Panc1 (cell line): ENCODE results near the gene DACH1. TPM values are rescaled to one million over a fixed set of nuclear protein-coding genes. Genes with fewer than 3 reads are reported as not detected.

ENCODE experiments used
- ATAC-seq: fragments of 200-7000 bp; cut with Tn5 transposase; 2 replicates; pipeline ENCODE4 v1.9.1; 2020; ENCODE audit warnings: mild to moderate bottlenecking, moderate library complexity
- BruUV-seq: library from RNA; stranded (reverse); fragments of 400-500 nt; replicated peaks from 2 replicates; lab custom pipeline; 2021; lab: Mats Ljungman, UMichigan
- CTCF ChIA-PET: fragments of 300-600 bp; sonication (Branson Sonifier 250); formaldehyde crosslinking; loops from one replicate; lab custom pipeline; 2022; ENCODE audit warnings: antibody characterized with exemption; lab: Charles Lee
- POLR2A ChIA-PET: fragments of 300-600 bp; sonication (Branson Sonifier 250); formaldehyde crosslinking; loops from one replicate; lab custom pipeline; 2022; ENCODE audit warnings: antibody characterized with exemption; lab: Charles Lee
- DNase-seq: peaks from one replicate; pipeline ENCODE4 v3.0.0-alpha.2; 2010; ENCODE audit warnings: low read depth, low spot score
- H3K27ac ChIP-seq: 2 replicates; pipeline ENCODE4 v1.5.1; 2011; ENCODE audit warnings: mild to moderate bottlenecking, low read length, inconsistent platforms
- H3K27me3 ChIP-seq: fragments of 200-500 bp; sonication (Bioruptor generic); 2 replicates; pipeline ENCODE4 v1.6.0; 2014; ENCODE audit warnings: low read length, inconsistent platforms; ENCODE audit not compliant: control insufficient read depth, insufficient read depth
- H3K36me3 ChIP-seq: fragments of 200-500 bp; sonication (Bioruptor generic); 2 replicates; pipeline ENCODE4 v1.5.1; 2014; ENCODE audit warnings: inconsistent platforms, mild to moderate bottlenecking, low read length, moderate library complexity; ENCODE audit not compliant: control insufficient read depth, insufficient read depth
- H3K4me1 ChIP-seq: 2 replicates; pipeline ENCODE4 v1.5.1; 2011; ENCODE audit warnings: inconsistent platforms, mild to moderate bottlenecking, low read length, moderate library complexity; ENCODE audit not compliant: control insufficient read depth, insufficient read depth
- H3K4me3 ChIP-seq, 2 experiments: 2 replicates each; pipeline ENCODE4 v1.5.1; 2011 to 2012; ENCODE audit warnings: low read depth in 2 of 2, low read length in 2 of 2, mild to moderate bottlenecking in 2 of 2, inconsistent platforms in 1 of 2, moderate library complexity in 1 of 2
- H3K9me3 ChIP-seq: fragments of 200-500 bp; sonication (Bioruptor generic); 2 replicates; pipeline ENCODE4 v1.5.1; 2014; ENCODE audit warnings: low read depth, mild to moderate bottlenecking, inconsistent platforms, low read length, moderate library complexity; ENCODE audit not compliant: control insufficient read depth, insufficient read depth
- POLR2AphosphoS5 ChIP-seq: IDR thresholded peaks from 2 replicates; pipeline ENCODE4 v1.6.1; 2012; ENCODE audit warnings: mild to moderate bottlenecking, low read depth, low read length, moderate library complexity
- SIN3A ChIP-seq: IDR thresholded peaks from 2 replicates; pipeline ENCODE4 v1.6.1; 2012; ENCODE audit warnings: low read depth, mild to moderate bottlenecking, low read length, moderate library complexity, borderline replicate concordance; ENCODE audit not compliant: insufficient read depth
- TCF7L2 ChIP-seq: IDR thresholded peaks from 2 replicates; pipeline ENCODE4 v1.6.1; 2011; ENCODE audit warnings: mild to moderate bottlenecking, low read depth, low read length, inconsistent platforms
- in situ Hi-C: cut with HindIII; loops from 2 replicates; pipeline ENCODE4 v1.10.0; 2016; ENCODE audit warnings: low sequenced_read_pairs, low pct_unique_long_range_greater_than_20kb
- intact Hi-C: fragments of 100-400 bp; cut with micrococcal nuclease; formaldehyde crosslinking; loops from one replicate; pipeline ENCODE4 v1.10.0; 2022; ENCODE audit not compliant: unreplicated experiment
- total RNA-seq: library from RNA; stranded (reverse); gene quantifications from one replicate; pipeline ENCODE4 v1.2.1, GENCODE V29; 2021; ENCODE audit not compliant: unreplicated experiment
- TF ChIP-seq, protein P1 (sequence below): fragments of 450-650 bp; IDR thresholded peaks from 2 replicates; pipeline ENCODE4 v1.5.1; 2017; ENCODE audit warnings: mild to moderate bottlenecking
- TF ChIP-seq, protein P2 (sequence below), 2 experiments: IDR thresholded peaks; 2 replicates each; pipeline ENCODE4 v1.6.1; 2011 to 2012; ENCODE audit warnings: low read depth in 2 of 2, control low read depth in 1 of 2, low read length in 1 of 2, mild to moderate bottlenecking in 1 of 2, moderate library complexity in 1 of 2; ENCODE audit not compliant: insufficient read depth in 1 of 2

Gene DACH1
- total RNA-seq, 1 experiment from 2014 or later, result 0.54 TPM

DNA sequence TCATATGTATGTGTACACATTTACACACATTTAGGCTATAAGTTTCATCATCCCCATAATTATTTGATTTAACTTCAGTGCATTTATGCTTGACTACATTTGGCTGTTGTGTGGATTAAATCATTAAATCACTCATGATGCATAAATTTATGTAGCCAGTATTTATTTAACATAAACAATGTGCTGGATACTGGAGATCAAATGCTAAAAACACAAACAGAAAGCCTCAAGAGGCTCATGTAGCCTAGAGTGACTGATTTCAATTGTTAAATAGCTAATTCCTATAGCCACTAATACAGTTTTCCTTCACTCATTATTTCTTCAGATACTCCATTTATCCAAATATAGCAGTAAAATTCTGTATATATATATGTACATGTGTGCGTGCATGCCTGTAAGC, 376.0 kb downstream of the DACH1 start:
- CTCF ChIA-PET, result no interaction called here
- Histone ChIP-seq H3K27ac (no peak overlapping the region), H3K27me3 (no peaks in the 10 kb centered on the region), H3K9me3 (no peaks in the 10 kb centered on the region), H3K4me1 (no peaks in the 10 kb centered on the region), H3K4me3 (no peak overlapping the region), H3K36me3 (no peaks in the 10 kb centered on the region)
- POLR2A ChIA-PET, result no interaction called here
- no peak for ATAC-seq
- in situ Hi-C loops (no loop called here), intact Hi-C loops (no loop called here)
- no peak for DNase-seq
- TF ChIP-seq, protein P1, sequence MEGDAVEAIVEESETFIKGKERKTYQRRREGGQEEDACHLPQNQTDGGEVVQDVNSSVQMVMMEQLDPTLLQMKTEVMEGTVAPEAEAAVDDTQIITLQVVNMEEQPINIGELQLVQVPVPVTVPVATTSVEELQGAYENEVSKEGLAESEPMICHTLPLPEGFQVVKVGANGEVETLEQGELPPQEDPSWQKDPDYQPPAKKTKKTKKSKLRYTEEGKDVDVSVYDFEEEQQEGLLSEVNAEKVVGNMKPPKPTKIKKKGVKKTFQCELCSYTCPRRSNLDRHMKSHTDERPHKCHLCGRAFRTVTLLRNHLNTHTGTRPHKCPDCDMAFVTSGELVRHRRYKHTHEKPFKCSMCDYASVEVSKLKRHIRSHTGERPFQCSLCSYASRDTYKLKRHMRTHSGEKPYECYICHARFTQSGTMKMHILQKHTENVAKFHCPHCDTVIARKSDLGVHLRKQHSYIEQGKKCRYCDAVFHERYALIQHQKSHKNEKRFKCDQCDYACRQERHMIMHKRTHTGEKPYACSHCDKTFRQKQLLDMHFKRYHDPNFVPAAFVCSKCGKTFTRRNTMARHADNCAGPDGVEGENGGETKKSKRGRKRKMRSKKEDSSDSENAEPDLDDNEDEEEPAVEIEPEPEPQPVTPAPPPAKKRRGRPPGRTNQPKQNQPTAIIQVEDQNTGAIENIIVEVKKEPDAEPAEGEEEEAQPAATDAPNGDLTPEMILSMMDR, result no peak
- TF ChIP-seq, protein P2, sequence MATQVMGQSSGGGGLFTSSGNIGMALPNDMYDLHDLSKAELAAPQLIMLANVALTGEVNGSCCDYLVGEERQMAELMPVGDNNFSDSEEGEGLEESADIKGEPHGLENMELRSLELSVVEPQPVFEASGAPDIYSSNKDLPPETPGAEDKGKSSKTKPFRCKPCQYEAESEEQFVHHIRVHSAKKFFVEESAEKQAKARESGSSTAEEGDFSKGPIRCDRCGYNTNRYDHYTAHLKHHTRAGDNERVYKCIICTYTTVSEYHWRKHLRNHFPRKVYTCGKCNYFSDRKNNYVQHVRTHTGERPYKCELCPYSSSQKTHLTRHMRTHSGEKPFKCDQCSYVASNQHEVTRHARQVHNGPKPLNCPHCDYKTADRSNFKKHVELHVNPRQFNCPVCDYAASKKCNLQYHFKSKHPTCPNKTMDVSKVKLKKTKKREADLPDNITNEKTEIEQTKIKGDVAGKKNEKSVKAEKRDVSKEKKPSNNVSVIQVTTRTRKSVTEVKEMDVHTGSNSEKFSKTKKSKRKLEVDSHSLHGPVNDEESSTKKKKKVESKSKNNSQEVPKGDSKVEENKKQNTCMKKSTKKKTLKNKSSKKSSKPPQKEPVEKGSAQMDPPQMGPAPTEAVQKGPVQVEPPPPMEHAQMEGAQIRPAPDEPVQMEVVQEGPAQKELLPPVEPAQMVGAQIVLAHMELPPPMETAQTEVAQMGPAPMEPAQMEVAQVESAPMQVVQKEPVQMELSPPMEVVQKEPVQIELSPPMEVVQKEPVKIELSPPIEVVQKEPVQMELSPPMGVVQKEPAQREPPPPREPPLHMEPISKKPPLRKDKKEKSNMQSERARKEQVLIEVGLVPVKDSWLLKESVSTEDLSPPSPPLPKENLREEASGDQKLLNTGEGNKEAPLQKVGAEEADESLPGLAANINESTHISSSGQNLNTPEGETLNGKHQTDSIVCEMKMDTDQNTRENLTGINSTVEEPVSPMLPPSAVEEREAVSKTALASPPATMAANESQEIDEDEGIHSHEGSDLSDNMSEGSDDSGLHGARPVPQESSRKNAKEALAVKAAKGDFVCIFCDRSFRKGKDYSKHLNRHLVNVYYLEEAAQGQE (IDR thresholded peaks at IDR 0.05; ENCODE audit: insufficient read depth in 1 of 2, low read depth in 2 of 2, low read length in 1 of 2), result no peak
- no peak for TF ChIP-seq TCF7L2
- BruUV-seq, result no TSS peak

DNA sequence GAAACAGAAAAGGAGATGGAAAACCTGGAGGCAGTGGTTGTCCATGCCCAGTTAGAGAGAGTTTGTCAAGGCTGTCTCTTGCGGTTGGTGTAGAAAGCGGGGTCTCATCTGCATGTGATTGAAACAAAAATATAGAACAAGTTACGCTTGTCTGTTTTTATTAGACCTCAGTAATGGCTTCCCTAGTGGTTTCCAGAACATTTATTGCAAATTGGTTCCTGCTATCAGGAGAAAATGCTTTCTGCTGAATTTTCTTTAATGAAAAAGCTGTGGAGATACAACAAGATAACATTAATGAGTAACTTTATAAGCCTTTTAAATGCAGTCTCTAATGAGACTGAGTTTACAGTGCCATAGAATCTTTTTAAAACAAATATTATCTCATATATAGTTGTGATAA, 378.0 kb downstream of the DACH1 start:
- Histone ChIP-seq H3K4me3 (no peak overlapping the region), H3K27me3 (no peaks in the 10 kb centered on the region), H3K27ac (no peak overlapping the region), H3K36me3 (no peaks in the 10 kb centered on the region), H3K9me3 (no peaks in the 10 kb centered on the region), H3K4me1 (no peaks in the 10 kb centered on the region)
- BruUV-seq, result no TSS peak
- CTCF ChIA-PET, result no interaction called here
- POLR2A ChIA-PET, result no interaction called here
- TF ChIP-seq POLR2AphosphoS5 (no peak), SIN3A (no peak), TCF7L2 (no peak)
- TF ChIP-seq, protein P1, result no peak
- TF ChIP-seq, protein P2 (IDR thresholded peaks at IDR 0.05; ENCODE audit: insufficient read depth in 1 of 2, low read depth in 2 of 2, low read length in 1 of 2), result no peak
- DNase-seq, result no peak
- intact Hi-C loops, result no loop called here
- ATAC-seq, result no peak
- in situ Hi-C loops, result no loop called here
